Pancreas (tissue), 10 donors: ENCODE results near the gene CCDC136. TPM values are rescaled to one million over a fixed set of nuclear protein-coding genes. Genes with fewer than 3 reads are reported as not detected.

Source experiments
- ATAC-seq, 4 donors: fragments of 200-7000 bp; cut with Tn5 transposase; one replicate each; pipeline versions ENCODE4 v1.8.0 to v1.9.1; 2020; ENCODE audit warnings: mild to moderate bottlenecking in 4 of 4, moderate library complexity in 4 of 4
- DNase-seq, 6 donors: peaks; one replicate each; pipeline ENCODE4 v3.0.0-alpha.2; 2020
- FAIRE-seq: peaks from 2 replicates; lab custom pipeline; 2012; peaks lifted over from hg19 to GRCh38; lab: Jason Lieb, UNC
- H3K27ac ChIP-seq, 4 donors: fragments of 200-600 bp; sonication (generic); 1 replicate in 3 of 4; 2 replicates in 1 of 4; pipeline versions ENCODE4 v1.5.0 to v1.8.0; 2020
- H3K27me3 ChIP-seq, 4 donors: fragments of 200-600 bp; one replicate each; pipeline ENCODE4 v1.8.0; 2021
- H3K36me3 ChIP-seq, 3 donors: fragments of 200-600 bp; sonication (generic) in 1 of 3; one replicate each; pipeline versions ENCODE4 v1.5.0 to v1.8.0; 2020 to 2021
- H3K4me1 ChIP-seq, 3 donors: fragments of 200-600 bp; one replicate each; pipeline ENCODE4 v1.8.0; 2021
- H3K4me3 ChIP-seq, 4 donors: fragments of 200-600 bp; sonication (generic) in 2 of 4; one replicate each; pipeline versions ENCODE4 v1.5.0 to v1.8.0; 2020 to 2021
- H3K9me3 ChIP-seq, 4 donors: fragments of 200-600 bp; one replicate each; pipeline ENCODE4 v1.8.0; 2021
- CTCF ChIP-seq, 4 donors: fragments of 200-600 bp; sonication (generic) in 3 of 4; IDR thresholded peaks; one replicate each; pipeline versions ENCODE4 v1.5.0 to v1.8.0; 2021; ENCODE audit warnings: antibody characterized with exemption in 4 of 4
- WGBS, 2 donors: extraction: QIAGEN DNeasy Blood & Tissue Kit; methylation state at CpG; one replicate each; pipeline ENCODE4 v1.1.7; 2013; 5-methylcytosine and 5-hydroxymethylcytosine counted together
- intact Hi-C, 3 donors: fragments of 100-400 bp; cut with DNase I; formaldehyde crosslinking; loops; one replicate each; pipeline versions ENCODE4 v1.11.1 to v1.14.2; 2022
- polyA plus RNA-seq, 2 donors: library from polyadenylated mRNA; stranded (reverse); fragments of 200-250 nt; gene quantifications; one replicate each; pipeline ENCODE4 v1.2.3, GENCODE V29; 2013
- total RNA-seq, 6 donors: library from RNA; stranded (reverse); fragmentation: NEBNext Ultra II Directional in 4 of 6; extraction: Animal tissue kit (Norgen Biotek cat#: 25700) in 4 of 6; gene quantifications; one replicate each; pipeline versions ENCODE4 v1.2.1 to v1.2.4, GENCODE V29; 2021 to 2023
- donor health status: healthy with polysubstance abuse.
- donor health status: DM: no; HTN: no; CAD: no; lungs with moderate emphysema.
- donor health status: DM: no; HTN: no; CAD: no.
- donor health status: control.
- donor health status: control.
- donor health status: Bipolar disorder and iron deficiency.
- donor health status: DM: yes; HTN: yes; CAD: no.
- donor health status: DM: no; HTN: no; CAD: no.
- donor health status: DM: no; HTN: no; CAD: no.
- donor health status: DM: yes; HTN: yes; CAD: no.

Gene CCDC136
- total and polyA plus RNA-seq, 8 donors, result 0.66 to 2.9 (median 1.3) TPM

GRCh38 chr7:128829391-128830166, 37.8 kb downstream of the CCDC136 start:
- Histone ChIP-seq H3K27me3 (no peaks in the 10 kb centered on the region), H3K9me3 (no peaks in the 10 kb centered on the region), H3K4me3 (peak overlapping the region in 2 of 4 donors; percentile 38 to 44), H3K4me1 (peaks cover 0 to 2% (median 0%) of the 10 kb centered on the region in 3 donors), H3K36me3 (no peaks in the 10 kb centered on the region), H3K27ac (no peak overlapping the region)
- FAIRE-seq (no peak), DNase-seq (peak in 4 of 6 donors; percentile 28 to 65 (median 56)), ATAC-seq (peak in 2 of 4 donors; percentile 43 to 55)
- 31 to 34% methylated on average over 13 of the region's 13 CpGs for whole genome bisulfite sequencing, 2 donors
- no peak for TF ChIP-seq CTCF (IDR thresholded peaks at IDR 0.05)
- intact Hi-C loops, result no loop called here

- intact Hi-C loops, result no loop called here
- FAIRE-seq (no peak), DNase-seq (peak in 4 of 6 donors; percentile 27 to 83 (median 62)), ATAC-seq (peak; percentile 59 to 82 (median 74))
- 3 to 4% methylated on average over 90 to 109 of the region's 109 CpGs for WGBS, 2 donors
- no peaks in the 10 kb centered on the region for H3K9me3 ChIP-seq
- H3K4me3 ChIP-seq, result peak within 1 kb of the TSS; percentile 5 to 44 (median 24)
- no peaks in the 10 kb centered on the region for H3K36me3 ChIP-seq
- no peak within 1 kb of the TSS for H3K27ac ChIP-seq
- peaks cover 0 to 2% (median 0%) of the 10 kb centered on the region in 3 donors for H3K4me1 ChIP-seq
- H3K27me3 ChIP-seq, result no peaks in the 10 kb centered on the region
- TF ChIP-seq CTCF (IDR thresholded peaks at IDR 0.05), result no peak
Measured at GRCh38 chr7:128830231-128831177, 38.7 kb downstream of the CCDC136 start, which contains the start of gene FLNC. FLNC (plus strand) TSS chr7:128830406; CDS start chr7:128830638, 232 bp downstream.

GRCh38 chr7:128831178-128831993, 39.6 kb downstream of the CCDC136 start:
- ATAC-seq (peak in 3 of 4 donors; percentile 3 to 30 (median 10)), DNase-seq (peak in 2 of 6 donors; percentile 60 to 80), FAIRE-seq (no peak)
- H3K36me3 ChIP-seq, result no peaks in the 10 kb centered on the region
- H3K27ac ChIP-seq, result no peak overlapping the region
- intact Hi-C loops, result no loop called here
- H3K27me3 ChIP-seq, result no peaks in the 10 kb centered on the region
- H3K9me3 ChIP-seq, result no peaks in the 10 kb centered on the region
- H3K4me1 ChIP-seq, result peaks cover 0 to 2% (median 0%) of the 10 kb centered on the region in 3 donors
- no peak for TF ChIP-seq CTCF (IDR thresholded peaks at IDR 0.05)
- WGBS, 2 donors, result 31 to 32% methylated on average over 33 of the region's 33 CpGs
- peak overlapping the region in 1 of 4 donors; percentile 44 for H3K4me3 ChIP-seq

- peak in 2 of 6 donors; percentile 53 to 56 for DNase-seq
Measured at GRCh38 chr7:128831994-128832879, 40.5 kb downstream of the CCDC136 start.

More at GRCh38 chr7:128831994-128832879, 40.5 kb downstream of the CCDC136 start:
- WGBS, 2 donors, result 38 to 49% methylated on average over 16 to 22 of the region's 22 CpGs
- intact Hi-C loops, result no loop called here
- no peak overlapping the region for H3K27ac ChIP-seq
- H3K4me1 ChIP-seq, result peaks cover 0 to 2% (median 0%) of the 10 kb centered on the region in 3 donors
- H3K27me3 ChIP-seq, result no peaks in the 10 kb centered on the region
- no peaks in the 10 kb centered on the region for H3K36me3 ChIP-seq
- FAIRE-seq (no peak), ATAC-seq (no peak)
- no peak overlapping the region for H3K4me3 ChIP-seq
- no peaks in the 10 kb centered on the region for H3K9me3 ChIP-seq
- no peak for TF ChIP-seq CTCF (IDR thresholded peaks at IDR 0.05)
